ENCODE measurements around the gene CREB5. TPM values are rescaled to one million over a fixed set of nuclear protein-coding genes. Genes with fewer than 3 reads are reported as not detected.

The CREB5 gene
- total RNA-seq, 1 experiment from 2014 or later: 19.2 TPM

- H3K9me3 Mint-ChIP-seq (ENCODE audit: low read depth, unreplicated experiment): peaks cover 4% of the 10 kb centered on the region
- no TSS peak for BruUV-seq (replicated peaks)
Measured at GRCh38 chr7:28703037-28703765, 290.9 kb downstream of the CREB5 start.

GRCh38 chr7:28704706-28705105 lies 292.4 kb downstream of the CREB5 start:
- no TSS peak for BruUV-seq (replicated peaks)
- Mint-ChIP-seq H3K36me3 (ENCODE audit: insufficient read depth, unreplicated experiment) (no peaks in the 10 kb centered on the region), H3K4me3 (ENCODE audit: low read depth, unreplicated experiment) (no peak overlapping the region), H3K4me1 (ENCODE audit: low read depth, unreplicated experiment) (peaks cover 7% of the 10 kb centered on the region), H3K27me3 (ENCODE audit: unreplicated experiment) (no peaks in the 10 kb centered on the region), H3K9me3 (ENCODE audit: low read depth, unreplicated experiment) (peaks cover 4% of the 10 kb centered on the region), H3K27ac (ENCODE audit: unreplicated experiment) (no peak overlapping the region)
- no peak for DNase-seq
- CTCF ChIA-PET: no interaction called here
- intact Hi-C loops (cut with micrococcal nuclease; ENCODE audit: unreplicated experiment): no loop called here
- no peak for TF ChIP-seq CTCF (IDR thresholded peaks at IDR 0.05; ENCODE audit: unreplicated experiment)

More at GRCh38 chr7:28703037-28703765, 290.9 kb downstream of the CREB5 start:
- Mint-ChIP-seq H3K4me1 (ENCODE audit: low read depth, unreplicated experiment) (peaks cover 7% of the 10 kb centered on the region), H3K36me3 (ENCODE audit: insufficient read depth, unreplicated experiment) (no peaks in the 10 kb centered on the region), H3K27ac (ENCODE audit: unreplicated experiment) (no peak overlapping the region), H3K4me3 (ENCODE audit: low read depth, unreplicated experiment) (no peak overlapping the region), H3K27me3 (ENCODE audit: unreplicated experiment) (no peaks in the 10 kb centered on the region)
- intact Hi-C loops (cut with micrococcal nuclease; ENCODE audit: unreplicated experiment): no loop called here
- no peak for TF ChIP-seq CTCF (IDR thresholded peaks at IDR 0.05; ENCODE audit: unreplicated experiment)
- CTCF ChIA-PET: no interaction called here
- DNase-seq: no peak

GRCh38 chr7:28705350-28705749 lies 293.0 kb downstream of the CREB5 start:
- intact Hi-C loops (cut with micrococcal nuclease; ENCODE audit: unreplicated experiment): no loop called here
- CTCF ChIA-PET: interaction anchor here (0.6 kb wide), 2 partner anchors 12 to 71 kb away, joined by 3 to 6 read pairs; no protein-coding TSS in a partner anchor
- Mint-ChIP-seq H3K9me3 (ENCODE audit: low read depth, unreplicated experiment) (peaks cover 4% of the 10 kb centered on the region), H3K27ac (ENCODE audit: unreplicated experiment) (no peak overlapping the region), H3K4me3 (ENCODE audit: low read depth, unreplicated experiment) (no peak overlapping the region), H3K4me1 (ENCODE audit: low read depth, unreplicated experiment) (peaks cover 7% of the 10 kb centered on the region), H3K36me3 (ENCODE audit: insufficient read depth, unreplicated experiment) (no peaks in the 10 kb centered on the region), H3K27me3 (ENCODE audit: unreplicated experiment) (no peaks in the 10 kb centered on the region)
- no peak for TF ChIP-seq CTCF (IDR thresholded peaks at IDR 0.05; ENCODE audit: unreplicated experiment)
- DNase-seq: no peak
- BruUV-seq (replicated peaks): no TSS peak

GRCh38 chr7:28706584-28706983 lies 294.3 kb downstream of the CREB5 start:
- CTCF ChIA-PET: interaction anchor here (0.6 to 0.8 kb wide), 2 partner anchors 10 to 582 kb away, joined by 5 to 10 read pairs; no protein-coding TSS in a partner anchor
- no peak overlapping the region for H3K27ac Mint-ChIP-seq (ENCODE audit: unreplicated experiment)
- H3K27me3 Mint-ChIP-seq (ENCODE audit: unreplicated experiment): no peaks in the 10 kb centered on the region
- H3K36me3 Mint-ChIP-seq (ENCODE audit: insufficient read depth, unreplicated experiment): no peaks in the 10 kb centered on the region
- intact Hi-C loops (cut with micrococcal nuclease; ENCODE audit: unreplicated experiment): no loop called here
- H3K4me3 Mint-ChIP-seq (ENCODE audit: low read depth, unreplicated experiment): no peak overlapping the region
- no peak for DNase-seq
- H3K9me3 Mint-ChIP-seq (ENCODE audit: low read depth, unreplicated experiment): peaks cover 4% of the 10 kb centered on the region
- H3K4me1 Mint-ChIP-seq (ENCODE audit: low read depth, unreplicated experiment): peaks cover 7% of the 10 kb centered on the region
- no TSS peak for BruUV-seq (replicated peaks)
- no peak for TF ChIP-seq CTCF (IDR thresholded peaks at IDR 0.05; ENCODE audit: unreplicated experiment)

All from Calu3 (cell line).